Melanocyte of skin (primary cell): ENCODE data around the gene MARVELD3. TPM values are rescaled to one million over a fixed set of nuclear protein-coding genes. Genes with fewer than 3 reads are reported as not detected.

Source experiments
- small RNA-seq, 2 donors: library from RNA; depleted of rRNA; stranded (forward); fragments of <200 nt; gene quantifications; one replicate each; pipeline ENCODE3, GENCODE V24; 2012
- total RNA-seq, 2 donors: library from RNA; depleted of rRNA; stranded (reverse); fragments of >200 nt; gene quantifications; 2 replicates each; pipeline ENCODE4 v1.2.3, GENCODE V29; 2012

The MARVELD3 gene, protein sequence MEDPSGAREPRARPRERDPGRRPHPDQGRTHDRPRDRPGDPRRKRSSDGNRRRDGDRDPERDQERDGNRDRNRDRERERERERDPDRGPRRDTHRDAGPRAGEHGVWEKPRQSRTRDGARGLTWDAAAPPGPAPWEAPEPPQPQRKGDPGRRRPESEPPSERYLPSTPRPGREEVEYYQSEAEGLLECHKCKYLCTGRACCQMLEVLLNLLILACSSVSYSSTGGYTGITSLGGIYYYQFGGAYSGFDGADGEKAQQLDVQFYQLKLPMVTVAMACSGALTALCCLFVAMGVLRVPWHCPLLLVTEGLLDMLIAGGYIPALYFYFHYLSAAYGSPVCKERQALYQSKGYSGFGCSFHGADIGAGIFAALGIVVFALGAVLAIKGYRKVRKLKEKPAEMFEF
- total RNA-seq, result not detected

DNA sequence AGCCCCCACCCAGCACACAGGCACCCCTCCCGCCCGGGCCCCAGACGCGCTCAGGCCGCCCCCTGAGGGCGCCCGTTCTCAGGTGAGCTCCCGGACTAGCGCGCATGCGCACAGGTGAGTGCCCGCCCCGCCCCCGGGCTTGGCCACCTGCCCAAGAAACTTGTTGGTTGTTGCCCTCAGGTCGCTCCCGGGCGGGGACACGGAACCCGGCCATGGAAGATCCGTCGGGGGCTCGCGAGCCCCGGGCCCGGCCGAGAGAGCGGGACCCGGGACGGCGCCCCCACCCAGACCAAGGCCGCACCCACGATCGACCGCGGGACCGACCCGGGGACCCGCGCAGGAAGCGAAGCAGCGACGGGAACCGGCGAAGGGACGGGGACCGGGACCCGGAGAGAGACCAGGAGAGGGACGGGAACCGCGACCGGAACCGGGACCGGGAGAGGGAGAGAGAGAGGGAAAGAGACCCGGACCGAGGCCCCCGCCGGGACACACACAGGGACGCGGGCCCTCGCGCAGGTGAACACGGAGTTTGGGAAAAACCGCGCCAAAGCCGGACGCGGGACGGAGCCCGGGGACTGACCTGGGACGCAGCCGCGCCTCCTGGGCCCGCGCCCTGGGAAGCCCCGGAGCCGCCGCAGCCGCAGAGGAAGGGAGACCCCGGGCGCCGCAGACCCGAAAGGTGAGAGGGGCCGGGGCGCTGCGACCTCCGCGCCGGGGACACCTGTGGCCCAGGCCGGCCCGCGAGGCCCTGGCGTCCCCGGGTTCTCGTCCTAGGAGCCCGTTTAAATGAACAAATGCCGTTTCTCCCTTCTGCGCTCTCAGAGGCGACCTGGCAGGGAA is at the start of gene MARVELD3:
TSS of gene MARVELD3 (plus strand) at position 167 of the 840 bp plus-strand sequence. CDS start at position 213, 46 bp downstream.

DNA sequence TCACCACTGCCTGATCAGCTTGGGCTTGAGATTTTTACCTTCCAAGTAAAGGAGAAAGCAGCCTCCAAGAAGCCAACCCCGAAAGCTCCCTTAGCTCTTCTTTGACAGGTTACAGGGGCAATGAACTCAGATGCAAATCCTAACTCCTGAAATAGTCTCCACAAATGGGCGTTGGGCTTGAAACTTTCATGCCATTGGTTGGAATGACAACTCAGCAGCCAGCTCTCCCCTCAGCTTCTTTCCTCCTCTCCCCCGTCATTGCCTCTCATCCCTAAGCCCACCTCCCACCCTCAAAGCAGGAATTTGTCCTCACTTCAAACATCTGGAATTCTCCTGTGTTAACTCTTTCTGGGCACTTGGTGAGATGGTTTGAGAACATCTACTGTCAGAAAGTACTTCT is 49.0 kb upstream of the MARVELD3 start, which contains the start of gene TAT:
TSS of gene TAT (minus strand) at position 122 of the 400 bp plus-strand sequence. CDS start 677 bp downstream, outside the sequence.

Small RNAs within 50 kb of the gene (small RNA-seq; reads per million reads assigned to genes)
- 0 reads per million in 2 donors for gene RNU6-208P

Other genes with a start within 250 kb of the MARVELD3 start
- gene TLE7, start 184.1 kb upstream of the MARVELD3 start, total RNA-seq, result not detected
- 1 to 10 TPM; 3.1 to 4.7 TPM for gene ZNF23, start 163.9 kb upstream of the MARVELD3 start, total RNA-seq
- gene ZNF19, start 136.9 kb upstream of the MARVELD3 start, total RNA-seq, result 1 to 10 TPM; 3.0 to 3.1 TPM
- gene CHST4, start 99.8 kb upstream of the MARVELD3 start, total RNA-seq, result not detected
- gene TAT, start 49.1 kb upstream of the MARVELD3 start, total RNA-seq, result not detected
- 1 to 10 TPM; 7.2 to 9.3 TPM for gene PHLPP2, start 98.5 kb downstream of the MARVELD3 start, total RNA-seq
- 10 to 100 TPM; 80.3 to 81.2 TPM for gene AP1G1, start 182.7 kb downstream of the MARVELD3 start, total RNA-seq
- 10 to 100 TPM; 15.7 to 18.2 TPM for gene ATXN1L, start 219.8 kb downstream of the MARVELD3 start, total RNA-seq